Endothelial cell of umbilical vein (primary cell): Measurements from ENCODE around the gene PAK5. TPM values are rescaled to one million over a fixed set of nuclear protein-coding genes. Genes with fewer than 3 reads are reported as not detected.

Source experiments
- BruUV-seq: library from RNA; stranded (reverse); fragments of 400-500 nt; replicated peaks from 2 replicates; lab custom pipeline; 2021; lab: Mats Ljungman, UMichigan
- CTCF ChIA-PET: fragments of 300-600, 350-600 bp; sonication (Branson Sonifier 250); formaldehyde crosslinking; loops from one replicate; lab custom pipeline; 2021; ENCODE audit warnings: antibody characterized with exemption, inconsistent platforms; lab: Charles Lee
- POLR2A ChIA-PET: fragments of 300-600, 350-600 bp; sonication (Branson Sonifier 250); formaldehyde crosslinking; loops from one replicate; lab custom pipeline; 2021; ENCODE audit warnings: antibody characterized with exemption, inconsistent platforms; lab: Charles Lee
- DNase-seq: peaks from one replicate; pipeline ENCODE4 v3.0.0-alpha.2; 2011; ENCODE audit warnings: low read depth, low spot score
- FAIRE-seq: peaks from 2 replicates; lab custom pipeline; 2011; peaks lifted over from hg19 to GRCh38; lab: Jason Lieb, UNC
- H2AFZ ChIP-seq: 2 replicates; pipeline ENCODE4 v1.6.0; 2012; ENCODE audit warnings: low read depth, low read length, control low read depth, inconsistent platforms
- H3K27ac ChIP-seq: 2 replicates; pipeline ENCODE4 v1.5.1; 2011; ENCODE audit warnings: low read depth, mild to moderate bottlenecking, control low read depth, low read length, moderate library complexity; ENCODE audit not compliant: insufficient read depth
- H3K27me3 ChIP-seq, 2 experiments: 2 replicates each; pipeline versions ENCODE4 v1.6.0 to v1.6.1; 2011; ENCODE audit warnings: low read length in 2 of 2, mixed read lengths in 1 of 2; ENCODE audit not compliant: control insufficient read depth in 2 of 2, insufficient read depth in 2 of 2
- H3K36me3 ChIP-seq, 2 experiments: 2 replicates in 1 of 2; 3 replicates in 1 of 2; pipeline ENCODE4 v1.5.1; 2011; ENCODE audit warnings: low read length in 2 of 2, mild to moderate bottlenecking in 1 of 2, moderate library complexity in 1 of 2; ENCODE audit not compliant: control insufficient read depth in 2 of 2, insufficient read depth in 2 of 2; ENCODE audit errors: extremely low read depth in 1 of 2
- H3K4me1 ChIP-seq: 3 replicates; pipeline ENCODE4 v1.5.1; 2011; ENCODE audit warnings: mild to moderate bottlenecking, low read length; ENCODE audit not compliant: control insufficient read depth, insufficient read depth; ENCODE audit errors: extremely low read depth
- H3K4me2 ChIP-seq: 2 replicates; pipeline ENCODE4 v1.6.1; 2011; ENCODE audit warnings: low read length, control low read depth, mixed read lengths; ENCODE audit not compliant: insufficient read depth
- H3K4me3 ChIP-seq, 3 experiments: fragments of 200-600 bp in 1 of 3; sonication (generic), shearing (Covaris generic) in 1 of 3; replicated peaks in 1 of 3; 2 replicates each; pipeline ENCODE4 v1.5.1; 2011 to 2016; ENCODE audit warnings: control low read depth in 3 of 3, low read length in 3 of 3, mild to moderate bottlenecking in 2 of 3, inconsistent platforms in 1 of 3, low read depth in 1 of 3, moderate library complexity in 1 of 3; ENCODE audit not compliant: insufficient read depth in 1 of 3
- H3K79me2 ChIP-seq: 2 replicates; pipeline ENCODE4 v1.6.0; 2012; ENCODE audit warnings: low read length, inconsistent platforms; ENCODE audit not compliant: control insufficient read depth, insufficient read depth
- H3K9ac ChIP-seq: replicated peaks from 2 replicates; pipeline ENCODE3; 2011; ENCODE audit warnings: low read length, control low read depth; ENCODE audit not compliant: insufficient read depth; ENCODE audit errors: extremely low read depth
- H3K9me1 ChIP-seq: replicated peaks from 3 replicates; pipeline ENCODE4 v1.6.0; 2011; ENCODE audit warnings: mild to moderate bottlenecking, low read length; ENCODE audit not compliant: control insufficient read depth, insufficient read depth; ENCODE audit errors: extremely low read depth
- H3K9me3 ChIP-seq: replicated peaks from 2 replicates; pipeline ENCODE4 v1.5.1; 2012; ENCODE audit warnings: low read length, inconsistent platforms; ENCODE audit not compliant: control insufficient read depth, insufficient read depth
- H4K20me1 ChIP-seq: replicated peaks from 2 replicates; pipeline ENCODE3; 2011; ENCODE audit warnings: mild to moderate bottlenecking, low read length; ENCODE audit not compliant: control insufficient read depth, insufficient read depth; ENCODE audit errors: extremely low read depth
- CTCF ChIP-seq, 2 donors: IDR thresholded peaks; 1 replicate in 1 of 2; 2 replicates in 1 of 2; pipeline ENCODE4 v1.5.1; 2011; ENCODE audit warnings: low read length in 2 of 2, mild to moderate bottlenecking in 2 of 2, moderate library complexity in 2 of 2, control low read depth in 1 of 2, inconsistent platforms in 1 of 2, low read depth in 1 of 2; ENCODE audit not compliant: insufficient read depth in 1 of 2; ENCODE audit errors: extremely low read depth in 1 of 2
- EZH2 ChIP-seq: IDR thresholded peaks from 2 replicates; pipeline ENCODE4 v1.6.1; 2012; ENCODE audit warnings: borderline replicate concordance, low read depth, mild to moderate bottlenecking, moderate library complexity, low read length, inconsistent platforms; ENCODE audit not compliant: severe bottlenecking
- FOS ChIP-seq: IDR thresholded peaks from 2 replicates; pipeline ENCODE4 v1.6.1; 2011; ENCODE audit warnings: mild to moderate bottlenecking, low read length, moderate library complexity, borderline replicate concordance; ENCODE audit not compliant: insufficient read depth
- GATA2 ChIP-seq: IDR thresholded peaks from 2 replicates; pipeline ENCODE4 v1.7.0; 2011; ENCODE audit warnings: low read depth, mild to moderate bottlenecking, moderate library complexity, mixed read lengths, low read length; ENCODE audit not compliant: insufficient read length, insufficient read depth
- JUN ChIP-seq: IDR thresholded peaks from 2 replicates; pipeline ENCODE4 v1.6.1; 2011; ENCODE audit warnings: borderline replicate concordance, low read depth; ENCODE audit not compliant: insufficient read length, insufficient read depth
- MAX ChIP-seq: IDR thresholded peaks from 2 replicates; pipeline ENCODE4 v1.6.1; 2011; ENCODE audit not compliant: insufficient read depth, insufficient read length
- MYC ChIP-seq: IDR thresholded peaks from one replicate; pipeline ENCODE4 v1.6.1; 2011; ENCODE audit warnings: mild to moderate bottlenecking, low read depth, low read length
- POLR2A ChIP-seq: IDR thresholded peaks from 2 replicates; pipeline ENCODE4 v1.6.1; 2012; ENCODE audit warnings: low read depth, mild to moderate bottlenecking, control low read depth, low read length
- POLR2AphosphoS5 ChIP-seq: IDR thresholded peaks from 2 replicates; pipeline ENCODE4 v1.6.1; 2012; ENCODE audit warnings: low read depth, mild to moderate bottlenecking, control low read depth, low read length, moderate library complexity; ENCODE audit not compliant: insufficient read depth
- dilution Hi-C: fragments of 300-500 bp; cut with MboI; formaldehyde crosslinking; loops from one replicate; pipeline ENCODE4 v1.15.0; 2019; ENCODE audit warnings: low sequenced_read_pairs; ENCODE audit not compliant: extremely low pct_ligation_motif_present
- intact Hi-C: fragments of 100-400 bp; cut with micrococcal nuclease; formaldehyde crosslinking; loops from one replicate; pipeline ENCODE4 v1.10.0; 2022
- polyA plus RNA-seq, 4 experiments: library from polyadenylated mRNA; depleted of rRNA in 3 of 4; stranded (reverse) in 3 of 4; unstranded in 1 of 4; fragments of >200 nt; gene quantifications; 2 replicates each; pipeline versions ENCODE4 v1.2.1 to v1.2.3, GENCODE V29; 2011 to 2012; ENCODE audit warnings: missing spikeins in 1 of 4
- total RNA-seq: library from RNA; stranded (reverse); gene quantifications from 2 replicates; pipeline ENCODE4 v1.2.3, GENCODE V29; 2021

PAK5 gene
- total and polyA plus RNA-seq, 2 donors (not counting 3 experiments of a cell fraction or from before 2014, with no cell fraction given), result not detected

GRCh38 chr20:9743871-9744270 lies 95.0 kb downstream of the PAK5 start:
- Histone ChIP-seq H3K9ac (no peak overlapping the region), H3K9me3 (no peaks in the 10 kb centered on the region), H3K4me1 (no peaks in the 10 kb centered on the region), H3K36me3 (no peaks in the 10 kb centered on the region), H3K27me3 (no peaks in the 10 kb centered on the region), H3K4me2 (no peak overlapping the region), H3K27ac (no peak overlapping the region), H3K4me3 (no peak overlapping the region), H2AFZ (no peak overlapping the region), H3K9me1 (no peaks in the 10 kb centered on the region), H3K79me2 (no peaks in the 10 kb centered on the region), H4K20me1 (no peaks in the 10 kb centered on the region)
- TF ChIP-seq POLR2A (no peak), GATA2 (no peak), CTCF (IDR thresholded peaks at IDR 0.05; ENCODE audit: extremely low read depth in 1 of 2, insufficient read depth in 1 of 2, low read depth in 1 of 2, low read length in 2 of 2) (no peak), EZH2 (no peak), MYC (no peak), POLR2AphosphoS5 (no peak), MAX (no peak), JUN (no peak), FOS (no peak)
- BruUV-seq, result no TSS peak
- POLR2A ChIA-PET, result no interaction called here
- dilution Hi-C loops, result no loop called here
- intact Hi-C loops, result no loop called here
- no peak for DNase-seq
- no peak for FAIRE-seq
- CTCF ChIA-PET, result no interaction called here
